Mesenchymal stem cell (in vitro differentiated cells and primary cell): ENCODE results near the gene GUCA1C.

Source experiments
- DNase-seq: peaks from one replicate; pipeline ENCODE4 v3.0.0-alpha.2; 2013
- H2AFZ ChIP-seq: one replicate; pipeline ENCODE4 v1.6.1; 2013; ENCODE audit warnings: low read depth, mild to moderate bottlenecking, control low read depth, inconsistent platforms, low read length, moderate library complexity
- H2AK5ac ChIP-seq: 2 replicates; pipeline ENCODE4 v1.6.1; 2013; ENCODE audit warnings: low read length, moderate library complexity, mild to moderate bottlenecking, inconsistent platforms; ENCODE audit not compliant: severe bottlenecking
- H2BK120ac ChIP-seq: one replicate; pipeline ENCODE4 v1.6.1; 2013; ENCODE audit warnings: low read depth, mild to moderate bottlenecking, inconsistent platforms, low read length, moderate library complexity
- H2BK12ac ChIP-seq, 2 experiments: one replicate each; pipeline ENCODE4 v1.6.1; 2013; ENCODE audit warnings: inconsistent platforms in 2 of 2, low read length in 2 of 2, mild to moderate bottlenecking in 2 of 2, moderate library complexity in 2 of 2, control low read depth in 1 of 2
- H2BK15ac ChIP-seq: one replicate; pipeline ENCODE4 v1.6.1; 2013; ENCODE audit warnings: mild to moderate bottlenecking, low read depth, inconsistent platforms; ENCODE audit not compliant: poor library complexity, severe bottlenecking
- H2BK5ac ChIP-seq: 2 replicates; pipeline ENCODE4 v1.6.1; 2013; ENCODE audit warnings: low read depth, mild to moderate bottlenecking, low read length, control low read depth, inconsistent platforms; ENCODE audit not compliant: poor library complexity, severe bottlenecking
- H3K14ac ChIP-seq, 2 experiments: one replicate each; pipeline ENCODE4 v1.6.1; 2013; ENCODE audit warnings: inconsistent platforms in 2 of 2, low read length in 2 of 2, control low read depth in 1 of 2, mild to moderate bottlenecking in 1 of 2, moderate library complexity in 1 of 2
- H3K18ac ChIP-seq, 2 experiments: one replicate each; pipeline ENCODE4 v1.6.1; 2013; ENCODE audit warnings: inconsistent platforms in 2 of 2, low read length in 2 of 2, control low read depth in 1 of 2, low read depth in 1 of 2, mild to moderate bottlenecking in 1 of 2
- H3K23ac ChIP-seq, 2 experiments: one replicate each; pipeline ENCODE4 v1.6.1; 2013; ENCODE audit warnings: inconsistent platforms in 2 of 2, low read length in 2 of 2, mild to moderate bottlenecking in 2 of 2, moderate library complexity in 2 of 2, control low read depth in 1 of 2
- H3K27ac ChIP-seq: 2 replicates; pipeline ENCODE4 v1.5.1; 2013; ENCODE audit warnings: mild to moderate bottlenecking, moderate library complexity, low read length, control low read depth, inconsistent platforms; ENCODE audit not compliant: poor library complexity, severe bottlenecking
- H3K27me3 ChIP-seq, 2 experiments: 2 replicates each; pipeline versions ENCODE4 v1.6.1 to v1.7.0; 2013; ENCODE audit warnings: low read length in 2 of 2, mild to moderate bottlenecking in 2 of 2, moderate library complexity in 2 of 2, control low read depth in 1 of 2, inconsistent platforms in 1 of 2; ENCODE audit not compliant: control insufficient read depth in 1 of 2, insufficient read depth in 1 of 2
- H3K36me3 ChIP-seq, 2 experiments: 2 replicates each; pipeline versions ENCODE4 v1.6.1 to v1.7.0; 2013; ENCODE audit warnings: low read length in 2 of 2, control low read depth in 1 of 2, inconsistent platforms in 1 of 2, low read depth in 1 of 2, mild to moderate bottlenecking in 1 of 2; ENCODE audit not compliant: insufficient read depth in 2 of 2, control insufficient read depth in 1 of 2
- H3K4ac ChIP-seq, 2 experiments: one replicate each; pipeline ENCODE4 v1.6.1; 2013; ENCODE audit warnings: inconsistent platforms in 2 of 2, low read length in 2 of 2, mild to moderate bottlenecking in 2 of 2, moderate library complexity in 2 of 2, control low read depth in 1 of 2, low read depth in 1 of 2
- H3K4me1 ChIP-seq: 2 replicates; pipeline ENCODE4 v1.6.1; 2013; ENCODE audit warnings: low read depth, low read length, control low read depth; ENCODE audit not compliant: control insufficient read depth, insufficient read depth
- H3K4me2 ChIP-seq: 2 replicates; pipeline ENCODE4 v1.6.1; 2013; ENCODE audit warnings: low read length, mild to moderate bottlenecking, inconsistent platforms; ENCODE audit not compliant: poor library complexity, severe bottlenecking
- H3K4me3 ChIP-seq, 2 experiments: 2 replicates each; pipeline versions ENCODE4 v1.5.1 to v1.7.0; 2013; ENCODE audit warnings: low read length in 2 of 2, mild to moderate bottlenecking in 2 of 2, control low read depth in 1 of 2, low read depth in 1 of 2; ENCODE audit not compliant: insufficient read depth in 1 of 2
- H3K79me1 ChIP-seq: replicated peaks from 2 replicates; pipeline ENCODE4 v1.6.1; 2013; ENCODE audit warnings: mild to moderate bottlenecking, control low read depth, low read length, inconsistent platforms; ENCODE audit not compliant: poor library complexity, severe bottlenecking
- H3K9ac ChIP-seq: 2 replicates; pipeline ENCODE4 v1.7.0; 2013; ENCODE audit warnings: mild to moderate bottlenecking, low read length, moderate library complexity
- H3K9me3 ChIP-seq: 2 replicates; pipeline ENCODE4 v1.7.0; 2013; ENCODE audit warnings: mild to moderate bottlenecking, low read length; ENCODE audit not compliant: control insufficient read depth
- H4K8ac ChIP-seq: one replicate; pipeline ENCODE4 v1.6.1; 2013; ENCODE audit warnings: inconsistent platforms, mild to moderate bottlenecking, low read length, moderate library complexity
- H4K91ac ChIP-seq: one replicate; pipeline ENCODE4 v1.6.1; 2013; ENCODE audit warnings: mild to moderate bottlenecking, low read length, inconsistent platforms
- WGBS: methylation state at CpG from one replicate; pipeline ENCODE4 v1.1.7; 2013; ENCODE audit warnings: mixed read lengths; 5-methylcytosine and 5-hydroxymethylcytosine counted together

Gene GUCA1C

GRCh38 chr3:108883373-108883772, 70.3 kb downstream of the GUCA1C start:
- Histone ChIP-seq H3K23ac (no peak overlapping the region), H3K4me2 (no peak overlapping the region), H3K36me3 (no peaks in the 10 kb centered on the region), H3K9ac (no peak overlapping the region), H2AFZ (no peak overlapping the region), H3K9me3 (no peaks in the 10 kb centered on the region), H3K27me3 (no peaks in the 10 kb centered on the region), H3K14ac (no peak overlapping the region), H2BK12ac (no peak overlapping the region), H4K8ac (no peak overlapping the region), H3K4me1 (no peaks in the 10 kb centered on the region), H2AK5ac (no peak overlapping the region), H2BK120ac (no peak overlapping the region), H4K91ac (no peak overlapping the region), H3K18ac (no peak overlapping the region), H3K79me1 (no peaks in the 10 kb centered on the region), H3K4me3 (no peak overlapping the region), H2BK5ac (no peak overlapping the region), H3K4ac (no peak overlapping the region), H3K27ac (no peak overlapping the region), H2BK15ac (no peak overlapping the region)
- no peak for DNase-seq
- WGBS, result no CpG with 5 or more reads among the region's 1 CpG

DNA sequence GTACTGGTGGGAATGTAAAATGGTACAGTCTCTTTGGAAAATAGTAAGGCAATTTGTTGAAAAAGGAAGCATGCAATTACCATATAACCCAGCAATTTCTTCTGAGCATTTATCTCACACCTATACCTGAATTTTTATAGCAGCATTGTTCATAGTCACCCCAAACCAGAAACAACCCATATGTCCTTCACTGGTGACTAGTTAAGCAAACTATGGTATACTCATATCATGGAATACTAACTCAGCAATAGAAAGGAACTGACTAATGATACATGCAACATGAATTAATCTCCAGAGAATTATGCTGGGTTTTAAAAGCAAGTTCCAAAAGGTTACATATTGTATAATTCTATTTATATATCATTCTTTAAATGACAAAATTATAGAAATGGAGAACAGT, 70.9 kb downstream of the GUCA1C start:
- Histone ChIP-seq H3K18ac (no peak overlapping the region), H3K23ac (no peak overlapping the region), H3K4me2 (no peak overlapping the region), H3K4ac (no peak overlapping the region), H2BK15ac (no peak overlapping the region), H3K4me3 (no peak overlapping the region), H3K79me1 (no peaks in the 10 kb centered on the region), H3K27me3 (no peaks in the 10 kb centered on the region), H3K4me1 (no peaks in the 10 kb centered on the region), H2AK5ac (no peak overlapping the region), H2BK120ac (no peak overlapping the region), H2BK5ac (no peak overlapping the region), H3K27ac (no peak overlapping the region), H3K9ac (no peak overlapping the region), H3K14ac (no peak overlapping the region), H3K36me3 (no peaks in the 10 kb centered on the region), H4K91ac (no peak overlapping the region), H4K8ac (no peak overlapping the region), H2BK12ac (no peak overlapping the region), H3K9me3 (no peaks in the 10 kb centered on the region), H2AFZ (no peak overlapping the region)
- no peak for DNase-seq

DNA sequence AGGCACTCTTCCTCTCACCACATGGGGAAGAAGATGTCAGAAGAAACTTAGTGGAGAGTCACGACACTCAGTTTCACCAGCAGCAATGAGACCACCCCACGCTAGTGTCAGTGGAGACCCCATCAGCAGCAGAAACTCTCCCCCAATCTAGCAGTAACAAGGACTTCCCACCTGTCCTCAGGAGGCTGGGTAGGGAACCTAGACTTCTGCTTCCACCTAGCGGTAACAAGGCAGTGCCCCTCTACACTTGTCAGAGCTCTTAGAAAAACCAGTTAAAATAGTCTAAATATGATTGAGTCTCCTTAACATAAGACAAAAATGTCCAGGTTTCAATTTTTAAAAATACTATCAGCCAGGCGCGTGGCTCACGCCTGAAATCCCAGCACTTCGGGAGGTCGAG, 73.8 kb downstream of the GUCA1C start:
- no peak overlapping the region for H3K4me3 ChIP-seq
- H3K79me1 ChIP-seq, result no peaks in the 10 kb centered on the region
- 79% methylated on average over 7 of the region's 8 CpGs for WGBS
- no peak overlapping the region for H2AFZ ChIP-seq
- H3K27me3 ChIP-seq, result no peaks in the 10 kb centered on the region
- no peak overlapping the region for H2BK12ac ChIP-seq
- no peak overlapping the region for H4K91ac ChIP-seq
- no peak overlapping the region for H2BK120ac ChIP-seq
- DNase-seq, result no peak
- H2BK15ac ChIP-seq, result no peak overlapping the region
- H3K4me1 ChIP-seq, result no peaks in the 10 kb centered on the region
- no peak overlapping the region for H3K14ac ChIP-seq
- no peak overlapping the region for H2BK5ac ChIP-seq
- H4K8ac ChIP-seq, result no peak overlapping the region
- no peaks in the 10 kb centered on the region for H3K36me3 ChIP-seq
- H3K4ac ChIP-seq, result no peak overlapping the region
- no peak overlapping the region for H3K27ac ChIP-seq
- no peaks in the 10 kb centered on the region for H3K9me3 ChIP-seq
- H2AK5ac ChIP-seq, result no peak overlapping the region
- no peak overlapping the region for H3K4me2 ChIP-seq
- no peak overlapping the region for H3K18ac ChIP-seq
- H3K9ac ChIP-seq, result no peak overlapping the region
- H3K23ac ChIP-seq, result no peak overlapping the region

DNA sequence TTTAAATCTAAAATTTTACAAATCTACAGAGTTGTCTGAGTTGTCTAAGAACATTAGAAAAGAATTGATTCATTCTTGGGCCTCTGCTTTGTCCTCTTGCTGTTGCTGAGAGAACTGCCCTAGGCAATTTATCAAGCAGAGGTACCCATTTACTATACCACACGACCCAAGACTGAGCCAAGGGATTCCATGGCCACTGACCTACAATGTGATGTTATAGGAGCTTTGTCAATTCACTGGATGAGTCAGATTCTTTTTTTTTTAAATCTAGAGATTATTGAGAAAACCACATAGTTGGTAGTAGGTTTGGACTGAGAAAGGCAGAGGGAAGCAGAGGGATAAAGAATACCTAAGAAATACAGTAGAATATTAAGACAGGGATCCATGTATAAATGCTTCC, 75.8 kb downstream of the GUCA1C start:
- Histone ChIP-seq H2AFZ (no peak overlapping the region), H2BK12ac (no peak overlapping the region), H3K9me3 (no peaks in the 10 kb centered on the region), H3K4me3 (no peak overlapping the region), H3K36me3 (no peaks in the 10 kb centered on the region), H2BK15ac (no peak overlapping the region), H3K4me2 (no peak overlapping the region), H3K23ac (no peak overlapping the region), H2AK5ac (no peak overlapping the region), H4K8ac (no peak overlapping the region), H3K27me3 (peaks cover 0 to 4% of the 10 kb centered on the region in 2 experiments), H3K4me1 (no peaks in the 10 kb centered on the region), H4K91ac (no peak overlapping the region), H3K9ac (no peak overlapping the region), H3K4ac (no peak overlapping the region), H3K79me1 (no peaks in the 10 kb centered on the region), H3K27ac (no peak overlapping the region), H3K18ac (no peak overlapping the region), H3K14ac (no peak overlapping the region), H2BK120ac (no peak overlapping the region), H2BK5ac (no peak overlapping the region)
- WGBS, result no CpG with 5 or more reads among the region's 1 CpG
- no peak for DNase-seq
